Measurements from ENCODE around the gene PITPNC1.
"Not testable (repeated sequence)": the region's sequence is repeated elsewhere in the genome, so short reads cannot be mapped to it uniquely, and the experiment has no call there.

DNA sequence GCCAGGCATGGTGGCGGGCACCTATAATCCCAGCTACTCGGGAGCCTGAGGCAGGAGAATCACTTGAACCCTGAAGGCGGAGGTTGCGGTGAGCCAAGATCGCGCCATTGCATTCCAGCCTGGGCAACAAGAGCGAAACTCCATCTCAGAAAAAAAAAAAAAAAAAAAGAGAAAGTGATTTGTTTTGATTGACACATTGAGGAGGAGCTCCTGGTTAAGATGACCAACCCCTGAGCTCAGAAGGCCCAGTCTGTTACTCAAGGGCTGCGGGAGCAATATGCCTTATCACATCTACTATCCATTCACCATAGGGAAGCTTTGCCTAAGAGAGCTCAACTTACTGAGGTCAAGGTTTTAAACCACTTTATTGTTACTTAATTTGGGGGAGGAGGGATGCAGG is 268.1 kb downstream of the PITPNC1 start:
- TF ChIP-seq, protein P1, sequence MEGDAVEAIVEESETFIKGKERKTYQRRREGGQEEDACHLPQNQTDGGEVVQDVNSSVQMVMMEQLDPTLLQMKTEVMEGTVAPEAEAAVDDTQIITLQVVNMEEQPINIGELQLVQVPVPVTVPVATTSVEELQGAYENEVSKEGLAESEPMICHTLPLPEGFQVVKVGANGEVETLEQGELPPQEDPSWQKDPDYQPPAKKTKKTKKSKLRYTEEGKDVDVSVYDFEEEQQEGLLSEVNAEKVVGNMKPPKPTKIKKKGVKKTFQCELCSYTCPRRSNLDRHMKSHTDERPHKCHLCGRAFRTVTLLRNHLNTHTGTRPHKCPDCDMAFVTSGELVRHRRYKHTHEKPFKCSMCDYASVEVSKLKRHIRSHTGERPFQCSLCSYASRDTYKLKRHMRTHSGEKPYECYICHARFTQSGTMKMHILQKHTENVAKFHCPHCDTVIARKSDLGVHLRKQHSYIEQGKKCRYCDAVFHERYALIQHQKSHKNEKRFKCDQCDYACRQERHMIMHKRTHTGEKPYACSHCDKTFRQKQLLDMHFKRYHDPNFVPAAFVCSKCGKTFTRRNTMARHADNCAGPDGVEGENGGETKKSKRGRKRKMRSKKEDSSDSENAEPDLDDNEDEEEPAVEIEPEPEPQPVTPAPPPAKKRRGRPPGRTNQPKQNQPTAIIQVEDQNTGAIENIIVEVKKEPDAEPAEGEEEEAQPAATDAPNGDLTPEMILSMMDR (conservative IDR thresholded peaks at IDR 0.05 in 1 of 2, IDR thresholded peaks at IDR 0.05 in 1 of 2; ENCODE audit: low read depth in 1 of 2, low read length in 2 of 2), result not testable (repeated sequence)
- not testable (repeated sequence) for TF ChIP-seq EZH2 (IDR thresholded peaks at IDR 0.05; ENCODE audit: low read length, missing control alignments)

Measured in fibroblast of lung (primary cell).